IPS-18a (cell line): ENCODE results near the gene PSD2.

Source experiments
- H3K27ac ChIP-seq: one replicate; pipeline ENCODE4 v1.5.1; 2013; ENCODE audit warnings: low read length
- H3K27me3 ChIP-seq: one replicate; pipeline ENCODE4 v1.6.1; 2013; ENCODE audit warnings: mild to moderate bottlenecking, low read length; ENCODE audit not compliant: control insufficient read depth, insufficient read depth
- H3K36me3 ChIP-seq: one replicate; pipeline ENCODE4 v1.6.1; 2013; ENCODE audit warnings: low read depth, low read length; ENCODE audit not compliant: control insufficient read depth
- H3K4me1 ChIP-seq: one replicate; pipeline ENCODE4 v1.6.1; 2013; ENCODE audit warnings: low read depth, low read length; ENCODE audit not compliant: control insufficient read depth
- H3K4me3 ChIP-seq: one replicate; pipeline ENCODE4 v1.5.1; 2013; ENCODE audit warnings: low read length
- H3K9ac ChIP-seq: one replicate; pipeline ENCODE4 v1.6.1; 2013; ENCODE audit warnings: mild to moderate bottlenecking, low read length, moderate library complexity
- H3K9me3 ChIP-seq: one replicate; pipeline ENCODE4 v1.6.1; 2013; ENCODE audit warnings: low read depth, low read length; ENCODE audit not compliant: control insufficient read depth

The PSD2 gene

DNA sequence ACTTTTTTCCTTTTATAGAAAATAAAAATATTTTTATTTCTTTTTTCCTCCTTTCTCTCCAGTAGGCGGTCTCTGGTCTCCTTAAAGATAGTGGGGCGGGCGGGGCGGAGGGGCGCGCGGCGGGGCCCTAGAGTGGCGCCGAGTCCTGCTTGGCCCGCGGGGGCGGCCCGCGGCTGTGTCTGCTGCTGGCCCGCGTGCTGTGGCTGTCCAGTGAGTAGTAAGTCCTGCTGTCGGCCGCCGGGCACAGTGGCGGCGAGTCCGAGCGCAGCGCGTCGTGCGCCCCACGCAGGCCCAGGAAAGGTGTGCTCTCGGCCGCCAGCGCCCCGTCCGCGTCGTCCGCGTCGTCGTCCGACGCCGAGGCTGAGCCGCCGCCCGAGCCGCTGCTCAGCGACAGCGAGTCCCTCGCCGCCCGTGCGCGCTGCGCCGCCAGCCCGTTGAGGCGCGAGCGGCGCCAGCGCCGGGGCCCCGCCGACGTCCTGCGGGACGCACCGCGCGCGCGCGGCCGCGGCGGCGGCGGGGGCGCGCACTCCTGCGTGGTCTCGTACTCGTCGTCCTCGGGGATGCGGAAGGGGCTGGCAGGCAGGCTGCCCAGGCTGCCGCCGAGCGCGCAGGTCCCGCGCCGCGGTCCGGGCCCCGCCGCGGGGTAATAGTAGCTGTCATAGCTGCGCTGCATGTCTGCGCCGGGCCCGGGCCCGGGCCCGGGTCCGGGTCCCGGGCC, 52.3 kb downstream of the PSD2 start:
- no peak overlapping the region for H3K27ac ChIP-seq
- no peak overlapping the region for H3K9ac ChIP-seq
- H3K4me3 ChIP-seq, result peak overlapping the region; percentile 52
- no peaks in the 10 kb centered on the region for H3K9me3 ChIP-seq
- no peaks in the 10 kb centered on the region for H3K36me3 ChIP-seq
- peaks cover 53% of the 10 kb centered on the region for H3K27me3 ChIP-seq
- no peaks in the 10 kb centered on the region for H3K4me1 ChIP-seq

DNA sequence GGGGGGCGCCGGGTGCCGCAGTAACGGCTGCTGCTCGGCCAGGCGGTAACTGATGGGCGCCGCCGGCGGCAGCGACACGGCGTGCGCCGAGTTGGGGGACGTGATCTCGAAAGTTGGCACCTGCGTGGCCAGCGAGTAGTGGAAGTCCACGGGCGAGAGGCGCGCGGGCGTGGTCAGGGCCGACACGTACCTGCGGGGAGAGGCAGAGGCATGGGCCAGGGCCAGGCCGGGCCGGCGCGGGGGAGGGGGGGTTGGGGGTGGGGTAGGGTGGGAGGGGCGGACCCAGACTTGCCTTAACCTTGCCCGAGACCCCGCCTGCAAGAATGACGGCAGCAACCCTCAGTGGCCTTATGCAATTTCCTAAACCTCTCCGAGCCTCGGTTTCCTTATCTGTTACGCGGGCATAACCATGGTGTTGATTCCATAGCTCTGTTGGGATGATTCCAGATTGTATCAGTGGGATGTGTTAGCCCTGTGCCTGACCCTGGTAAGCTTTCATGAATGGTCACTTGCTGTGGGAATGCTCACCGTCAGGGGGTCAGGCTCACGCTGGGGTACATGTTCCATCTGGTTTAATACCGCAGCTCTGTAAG, 53.0 kb downstream of the PSD2 start:
- Histone ChIP-seq H3K4me1 (no peaks in the 10 kb centered on the region), H3K36me3 (no peaks in the 10 kb centered on the region), H3K9ac (no peak overlapping the region), H3K4me3 (peak overlapping the region; percentile 52), H3K27me3 (peaks cover 53% of the 10 kb centered on the region), H3K9me3 (no peaks in the 10 kb centered on the region), H3K27ac (no peak overlapping the region)

DNA sequence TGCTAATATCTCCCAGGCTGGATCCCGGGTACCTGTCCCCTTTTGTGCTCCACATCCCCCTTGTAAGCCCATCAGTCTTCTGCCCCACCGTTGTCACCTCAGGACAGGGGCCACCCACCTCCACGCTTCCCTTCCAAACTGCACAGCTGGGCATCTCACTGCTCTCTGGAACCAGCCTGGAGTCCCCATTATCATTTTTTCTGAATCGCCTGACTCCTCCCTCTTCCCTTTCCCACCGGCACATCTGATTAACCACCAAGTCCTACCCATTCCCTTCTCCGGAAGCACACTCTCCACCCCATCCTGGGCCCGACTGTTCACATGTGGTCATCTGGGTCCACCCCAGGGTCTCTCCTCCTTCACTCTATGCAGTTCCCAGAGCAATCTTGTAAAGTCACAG, 53.9 kb downstream of the PSD2 start:
- no peak overlapping the region for H3K27ac ChIP-seq
- H3K36me3 ChIP-seq, result no peaks in the 10 kb centered on the region
- peaks cover 51% of the 10 kb centered on the region for H3K27me3 ChIP-seq
- H3K4me1 ChIP-seq, result no peaks in the 10 kb centered on the region
- no peak overlapping the region for H3K9ac ChIP-seq
- H3K4me3 ChIP-seq, result no peak overlapping the region
- H3K9me3 ChIP-seq, result no peaks in the 10 kb centered on the region

DNA sequence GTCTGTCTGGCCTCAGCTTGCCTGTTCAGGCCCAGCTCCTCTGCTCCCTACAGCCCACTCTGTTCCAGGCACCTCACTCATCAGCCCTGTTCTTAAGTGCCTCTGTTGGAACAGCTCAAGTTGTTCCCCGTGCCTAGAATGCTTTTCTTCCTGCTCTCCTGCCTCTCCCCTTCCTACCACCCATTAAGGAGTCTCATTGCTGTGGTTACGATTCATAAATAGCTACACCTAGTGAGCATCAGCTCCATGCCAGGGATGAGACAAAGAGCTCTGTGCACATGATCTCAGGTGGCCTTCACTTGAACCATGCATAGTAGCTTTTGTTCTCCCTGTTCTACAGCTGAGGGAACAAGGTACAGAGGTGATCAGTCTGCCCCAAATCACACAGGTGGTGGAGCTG, 54.3 kb downstream of the PSD2 start:
- H3K9ac ChIP-seq, result no peak overlapping the region
- H3K4me3 ChIP-seq, result no peak overlapping the region
- no peak overlapping the region for H3K27ac ChIP-seq
- no peaks in the 10 kb centered on the region for H3K36me3 ChIP-seq
- no peaks in the 10 kb centered on the region for H3K4me1 ChIP-seq
- no peaks in the 10 kb centered on the region for H3K9me3 ChIP-seq
- H3K27me3 ChIP-seq, result peaks cover 47% of the 10 kb centered on the region

DNA sequence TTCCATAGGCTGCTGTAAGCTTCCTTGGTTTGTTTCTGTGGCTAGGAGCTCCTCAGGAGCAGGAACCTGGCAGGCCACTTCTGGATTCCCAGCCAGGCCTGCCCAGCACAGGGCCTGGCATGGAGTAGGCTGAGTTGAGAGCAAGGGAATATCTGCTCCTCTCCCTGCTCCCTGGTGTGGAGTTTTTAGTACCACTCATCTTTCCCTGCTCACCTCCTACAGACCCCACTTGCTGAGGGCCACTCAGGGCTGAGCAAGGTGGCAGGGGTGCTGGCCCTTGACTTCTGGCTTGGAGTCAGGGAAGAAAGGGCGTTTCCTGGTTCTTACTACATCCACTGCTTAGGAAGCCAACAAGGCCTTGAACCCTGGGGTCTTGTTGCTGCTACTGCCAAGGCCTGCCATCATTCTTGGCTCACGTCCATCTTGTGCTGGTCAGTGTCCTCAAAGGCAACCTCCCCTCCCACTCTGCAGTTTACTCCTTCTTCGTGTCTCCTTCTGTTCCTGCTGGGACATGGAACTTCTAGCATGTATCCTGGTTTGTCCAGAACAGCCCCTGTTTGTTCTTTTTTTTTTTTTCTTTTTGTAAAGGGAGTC, 54.9 kb downstream of the PSD2 start:
- Histone ChIP-seq H3K4me3 (no peak overlapping the region), H3K27me3 (peaks cover 41% of the 10 kb centered on the region), H3K36me3 (no peaks in the 10 kb centered on the region), H3K27ac (no peak overlapping the region), H3K9ac (no peak overlapping the region), H3K4me1 (no peaks in the 10 kb centered on the region), H3K9me3 (no peaks in the 10 kb centered on the region)

DNA sequence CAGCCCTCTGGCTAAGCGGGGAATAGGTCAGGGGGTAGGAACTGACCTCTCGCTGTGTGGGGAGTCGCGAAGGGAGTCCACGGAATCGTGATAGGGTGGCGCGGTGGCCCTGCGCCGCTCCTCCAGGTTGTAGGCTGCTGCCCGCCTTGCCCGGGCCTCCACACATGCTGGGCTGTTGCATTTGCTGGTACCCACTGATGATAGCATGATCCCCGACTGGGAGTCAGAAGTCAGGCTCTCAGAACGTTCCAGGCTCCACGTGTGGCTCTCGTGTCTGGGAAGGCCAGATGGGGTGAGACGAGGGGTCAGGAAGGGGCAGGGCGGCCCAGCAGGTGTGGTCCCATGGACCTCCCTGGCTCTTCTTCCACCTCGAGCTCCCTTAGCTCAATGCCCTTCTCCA, 56.0 kb downstream of the PSD2 start:
- H3K9ac ChIP-seq, result no peak overlapping the region
- no peak overlapping the region for H3K27ac ChIP-seq
- H3K4me3 ChIP-seq, result no peak overlapping the region
- no peaks in the 10 kb centered on the region for H3K4me1 ChIP-seq
- H3K27me3 ChIP-seq, result peaks cover 31% of the 10 kb centered on the region
- no peaks in the 10 kb centered on the region for H3K9me3 ChIP-seq
- no peaks in the 10 kb centered on the region for H3K36me3 ChIP-seq

DNA sequence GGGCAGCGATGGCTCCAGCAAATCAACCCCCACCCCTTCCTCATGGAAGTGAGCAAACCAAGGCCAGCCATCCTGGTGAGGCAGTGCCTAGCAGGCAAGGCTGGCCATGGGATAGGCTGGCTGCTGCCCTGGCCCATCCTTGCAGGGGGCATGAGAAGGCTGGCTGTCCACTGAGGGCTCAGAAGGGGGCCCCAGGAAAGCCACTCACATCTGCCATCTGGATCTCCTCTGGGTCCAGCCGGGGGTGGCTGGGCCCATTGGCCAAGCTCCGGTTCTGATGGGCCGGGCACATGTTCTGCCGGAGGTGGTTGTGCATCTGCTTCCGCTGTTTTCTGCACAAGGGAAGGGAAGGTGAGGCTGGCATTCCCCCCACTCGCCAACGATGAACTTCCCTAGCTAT, 57.1 kb downstream of the PSD2 start:
- Histone ChIP-seq H3K36me3 (no peaks in the 10 kb centered on the region), H3K9me3 (no peaks in the 10 kb centered on the region), H3K9ac (no peak overlapping the region), H3K27ac (no peak overlapping the region), H3K4me3 (no peak overlapping the region), H3K4me1 (no peaks in the 10 kb centered on the region), H3K27me3 (peaks cover 19% of the 10 kb centered on the region)

DNA sequence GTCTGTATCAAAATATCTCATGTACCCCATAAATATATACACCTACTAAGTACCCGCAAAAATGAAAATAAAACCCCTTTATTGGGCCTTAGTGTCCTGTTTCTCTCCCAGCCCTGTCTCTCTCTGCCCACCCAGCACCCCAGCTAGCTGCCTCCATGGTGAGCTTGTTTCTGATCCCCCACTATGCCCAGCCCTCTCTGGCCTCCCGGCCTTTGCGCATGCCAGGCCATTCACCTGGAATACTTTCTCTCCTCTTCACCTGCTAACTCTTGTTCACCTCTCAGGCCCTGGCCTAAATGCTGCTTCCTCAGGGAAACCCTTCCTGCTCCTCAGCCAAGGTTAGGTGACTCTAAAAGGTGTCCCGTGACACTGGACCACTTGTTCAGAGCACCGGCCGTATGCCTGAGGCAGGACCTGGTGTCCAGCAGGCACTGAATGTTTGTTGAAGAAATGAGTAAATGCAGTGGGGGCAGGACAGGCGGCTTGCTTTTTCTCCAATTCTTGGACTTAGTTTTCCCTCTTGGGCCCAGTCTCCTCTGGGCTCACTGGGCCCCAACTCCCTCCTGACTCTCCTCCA, 58.5 kb downstream of the PSD2 start:
- H3K4me3 ChIP-seq, result no peak overlapping the region
- peaks cover 11% of the 10 kb centered on the region for H3K27me3 ChIP-seq

DNA sequence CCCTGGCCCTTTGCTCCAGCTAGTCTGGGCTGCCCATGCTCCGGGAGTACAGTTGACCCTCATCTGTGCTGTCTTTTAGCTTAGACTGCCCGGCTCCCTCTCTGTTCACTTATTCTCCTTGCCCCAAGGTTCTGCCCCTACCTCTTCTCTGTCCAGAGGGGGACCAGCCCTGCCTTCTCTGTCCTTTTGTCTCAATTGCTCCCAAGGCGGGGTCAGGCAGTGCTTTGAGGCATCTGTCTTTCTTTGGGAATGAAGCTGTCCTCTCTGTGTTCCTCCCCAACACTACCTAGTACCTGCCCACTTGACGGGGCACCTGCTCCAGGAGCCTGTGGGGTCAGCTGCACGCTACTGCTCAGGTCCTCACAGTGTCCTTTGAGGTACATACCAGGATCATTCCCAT, 59.3 kb downstream of the PSD2 start:
- H3K9ac ChIP-seq, result no peak overlapping the region
- H3K4me3 ChIP-seq, result no peak overlapping the region
- H3K4me1 ChIP-seq, result no peaks in the 10 kb centered on the region
- no peak overlapping the region for H3K27ac ChIP-seq
- no peaks in the 10 kb centered on the region for H3K9me3 ChIP-seq
- H3K36me3 ChIP-seq, result no peaks in the 10 kb centered on the region
- H3K27me3 ChIP-seq, result peaks cover 3% of the 10 kb centered on the region

More for the DNA sequence above, 58.5 kb downstream of the PSD2 start:
- Histone ChIP-seq H3K36me3 (no peaks in the 10 kb centered on the region), H3K4me1 (no peaks in the 10 kb centered on the region), H3K9ac (no peak overlapping the region), H3K9me3 (no peaks in the 10 kb centered on the region), H3K27ac (no peak overlapping the region)

DNA sequence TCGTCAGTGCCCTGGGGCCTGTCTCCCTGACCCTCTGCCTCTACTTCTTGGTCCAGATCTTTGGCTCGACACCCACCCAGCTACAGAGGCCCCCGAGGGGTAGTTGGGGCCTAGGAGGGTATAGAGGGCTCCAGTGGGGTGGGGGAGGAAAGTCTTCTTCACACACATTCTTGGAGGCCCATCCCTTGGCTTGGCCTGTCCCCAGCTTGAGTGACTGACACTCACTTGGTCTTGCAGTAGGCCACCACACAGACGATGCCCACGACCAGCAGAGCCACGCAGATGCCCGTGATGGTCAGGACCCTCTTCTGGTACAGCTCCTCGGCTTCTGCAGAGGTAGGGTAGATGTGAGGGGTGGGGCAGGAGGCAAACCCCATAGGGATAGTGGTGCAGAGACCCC, 59.8 kb downstream of the PSD2 start:
- Histone ChIP-seq H3K36me3 (no peaks in the 10 kb centered on the region), H3K27me3 (no peaks in the 10 kb centered on the region)

DNA sequence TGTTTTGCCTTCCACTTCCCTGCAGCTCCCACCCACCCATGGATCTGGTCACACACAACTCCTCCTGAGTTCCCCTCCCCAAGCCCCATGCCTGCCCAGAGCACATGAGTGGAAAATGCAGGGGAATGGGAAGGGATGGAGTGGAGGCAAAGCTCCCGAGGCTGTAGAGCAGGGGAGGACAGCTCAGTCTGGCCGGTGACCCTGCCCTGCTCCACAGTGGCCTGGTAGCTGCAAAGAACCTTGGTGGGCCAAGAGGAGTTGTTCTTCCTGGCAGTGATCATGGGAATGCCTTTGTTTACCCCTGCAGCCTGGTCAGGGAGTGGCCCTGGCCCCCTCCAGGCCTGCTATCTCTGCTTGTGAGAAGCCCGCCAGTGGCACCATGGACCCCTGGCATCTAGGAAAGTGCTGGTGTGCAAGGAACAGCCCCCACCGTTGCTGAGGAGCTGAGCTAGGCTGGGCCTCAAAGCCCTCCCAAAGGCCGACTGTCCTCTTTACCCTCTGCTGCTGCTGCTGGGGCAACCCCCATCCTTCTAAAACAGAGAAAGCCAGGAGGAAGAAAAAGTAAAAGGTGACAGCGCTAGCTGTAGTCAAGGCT, 60.4 kb downstream of the PSD2 start:
- H3K9me3 ChIP-seq, result no peaks in the 10 kb centered on the region
- no peak overlapping the region for H3K9ac ChIP-seq
- H3K36me3 ChIP-seq, result no peaks in the 10 kb centered on the region
- no peaks in the 10 kb centered on the region for H3K4me1 ChIP-seq
- H3K4me3 ChIP-seq, result no peak overlapping the region
- no peak overlapping the region for H3K27ac ChIP-seq
- H3K27me3 ChIP-seq, result no peaks in the 10 kb centered on the region

More for the DNA sequence above, 59.8 kb downstream of the PSD2 start:
- Histone ChIP-seq H3K9me3 (no peaks in the 10 kb centered on the region), H3K27ac (no peak overlapping the region), H3K9ac (no peak overlapping the region), H3K4me3 (no peak overlapping the region), H3K4me1 (no peaks in the 10 kb centered on the region)
